ENCODE measurements around the gene RALGPS1.

The RALGPS1 gene

GRCh38 chr9:126959917-126960316, 45.3 kb downstream of the RALGPS1 start:
- Histone ChIP-seq H3K4me1 (ENCODE audit: control insufficient read depth in 1 of 2, insufficient read depth in 1 of 2, low read depth in 1 of 2, low read length in 1 of 2) (no peaks in the 10 kb centered on the region), H3K36me3 (peaks cover 8% of the 10 kb centered on the region), H3K9me3 (no peaks in the 10 kb centered on the region), H3K27me3 (peaks cover 7% of the 10 kb centered on the region), H3K27ac (no peak overlapping the region), H3K4me3 (ENCODE audit: low read depth in 1 of 2, low read length in 1 of 2) (no peak overlapping the region)
- TF ChIP-seq CTCF (IDR thresholded peaks at IDR 0.05), result no peak

- Histone ChIP-seq H3K36me3 (peaks cover 8% of the 10 kb centered on the region), H3K27me3 (peaks cover 7% of the 10 kb centered on the region), H3K4me1 (ENCODE audit: control insufficient read depth in 1 of 2, insufficient read depth in 1 of 2, low read depth in 1 of 2, low read length in 1 of 2) (no peaks in the 10 kb centered on the region), H3K27ac (no peak overlapping the region), H3K9me3 (no peaks in the 10 kb centered on the region), H3K4me3 (ENCODE audit: low read depth in 1 of 2, low read length in 1 of 2) (no peak overlapping the region)
- no peak for TF ChIP-seq CTCF (IDR thresholded peaks at IDR 0.05)
These were observed 47.8 kb downstream of the RALGPS1 start for GRCh38 chr9:126962336-126962735.

GRCh38 chr9:126965077-126965476, 50.5 kb downstream of the RALGPS1 start:
- H3K36me3 ChIP-seq, result peaks cover 8% of the 10 kb centered on the region
- H3K4me3 ChIP-seq (ENCODE audit: low read depth in 1 of 2, low read length in 1 of 2), result no peak overlapping the region
- no peak overlapping the region for H3K27ac ChIP-seq
- no peak for TF ChIP-seq CTCF (IDR thresholded peaks at IDR 0.05)
- H3K27me3 ChIP-seq, result peaks cover 15% of the 10 kb centered on the region
- H3K9me3 ChIP-seq, result no peaks in the 10 kb centered on the region
- H3K4me1 ChIP-seq (ENCODE audit: control insufficient read depth in 1 of 2, insufficient read depth in 1 of 2, low read depth in 1 of 2, low read length in 1 of 2), result no peaks in the 10 kb centered on the region

GRCh38 chr9:126965541-126966428, 51.2 kb downstream of the RALGPS1 start:
- H3K27ac ChIP-seq, result no peak overlapping the region
- no peaks in the 10 kb centered on the region for H3K4me1 ChIP-seq (ENCODE audit: control insufficient read depth in 1 of 2, insufficient read depth in 1 of 2, low read depth in 1 of 2, low read length in 1 of 2)
- no peak overlapping the region for H3K4me3 ChIP-seq (ENCODE audit: low read depth in 1 of 2, low read length in 1 of 2)
- H3K27me3 ChIP-seq, result peaks cover 9% of the 10 kb centered on the region
- TF ChIP-seq CTCF (IDR thresholded peaks at IDR 0.05), result no peak
- H3K36me3 ChIP-seq, result peaks cover 8% of the 10 kb centered on the region
- no peaks in the 10 kb centered on the region for H3K9me3 ChIP-seq

- Histone ChIP-seq H3K9me3 (no peaks in the 10 kb centered on the region), H3K4me1 (ENCODE audit: control insufficient read depth in 1 of 2, insufficient read depth in 1 of 2, low read depth in 1 of 2, low read length in 1 of 2) (no peaks in the 10 kb centered on the region), H3K4me3 (ENCODE audit: low read depth in 1 of 2, low read length in 1 of 2) (no peak overlapping the region), H3K27ac (no peak overlapping the region), H3K36me3 (no peaks in the 10 kb centered on the region), H3K27me3 (peaks cover 8% of the 10 kb centered on the region)
- no peak for TF ChIP-seq CTCF (IDR thresholded peaks at IDR 0.05)
These were observed 56.7 kb downstream of the RALGPS1 start for GRCh38 chr9:126971261-126971660.
